ENCODE results near the gene NEDD9. TPM values are rescaled to one million over a fixed set of nuclear protein-coding genes. Genes with fewer than 3 reads are reported as not detected.

NEDD9 gene
- total RNA-seq (2022; extraction: Qiagen RNA extraction; ENCODE audit: low read depth): 31.3 to 43.6 TPM (median 38.0 TPM) in 5 replicates

GRCh38 chr6:11232193-11232769 is at the start of gene NEDD9:
TSS of gene NEDD9 (minus strand) at chr6:11232668. CDS start at chr6:11232515, 153 bp downstream.

Other genes with a start within 250 kb of the NEDD9 start
- 6.3 to 9.1 TPM (median 7.9 TPM) in 5 replicates for gene ELOVL2, start 188.4 kb downstream of the NEDD9 start, total RNA-seq (2022; extraction: Qiagen RNA extraction; ENCODE audit: low read depth)
- 12.7 to 19.5 TPM (median 17.1 TPM) in 5 replicates for gene SMIM13, start 138.8 kb downstream of the NEDD9 start, total RNA-seq (2022; extraction: Qiagen RNA extraction; ENCODE audit: low read depth)
- not detected in 5 replicates for gene ERVFRD-1, start 120.9 kb downstream of the NEDD9 start, total RNA-seq (2022; extraction: Qiagen RNA extraction; ENCODE audit: low read depth)

Measured in A549 treated with DMSO at 1 μM for 4 hours (cell line).